ENCODE measurements around the gene RXYLT1. TPM values are rescaled to one million over a fixed set of nuclear protein-coding genes. Genes with fewer than 3 reads are reported as not detected.

The RXYLT1 gene
- polyA plus RNA-seq, 1 donor from 2014 or later: 30.5 TPM

GRCh38 chr12:63809566-63809965 lies 29.9 kb downstream of the RXYLT1 start:
- Histone ChIP-seq H3K9me3 (ENCODE audit: low read length) (no peaks in the 10 kb centered on the region), H3K27ac (ENCODE audit: low read length) (no peak overlapping the region), H3K79me2 (replicated peaks; ENCODE audit: insufficient read depth, low read length) (no peaks in the 10 kb centered on the region), H4K20me1 (ENCODE audit: insufficient read depth) (no peaks in the 10 kb centered on the region), H2AFZ (ENCODE audit: low read depth, low read length) (no peak overlapping the region), H3K27me3 (ENCODE audit: insufficient read depth, low read depth, low read length) (no peaks in the 10 kb centered on the region), H3F3A (ENCODE audit: insufficient read depth, low read length, poor library complexity, severe bottlenecking) (no peaks in the 10 kb centered on the region), H3K36me3 (ENCODE audit: insufficient read depth, low read length) (no peaks in the 10 kb centered on the region), H3K9ac (ENCODE audit: low read length) (no peak overlapping the region), H3K4me3 (ENCODE audit: low read length) (no peak overlapping the region), H3K9me2 (ENCODE audit: insufficient read depth, low read length) (no peaks in the 10 kb centered on the region), H3K4me2 (ENCODE audit: low read length) (no peak overlapping the region)
- TF ChIP-seq SMC3 (conservative IDR thresholded peaks at IDR 0.05; ENCODE audit: poor library complexity) (no peak), POLR2AphosphoS5 (IDR thresholded peaks at IDR 0.05) (no peak), RAD21 (conservative IDR thresholded peaks at IDR 0.05) (no peak), EP300 (conservative IDR thresholded peaks at IDR 0.05; ENCODE audit: poor library complexity, severe bottlenecking) (no peak), CTCF (IDR thresholded peaks at IDR 0.05; ENCODE audit: poor library complexity, severe bottlenecking) (no peak)
- TF ChIP-seq, protein P1, sequence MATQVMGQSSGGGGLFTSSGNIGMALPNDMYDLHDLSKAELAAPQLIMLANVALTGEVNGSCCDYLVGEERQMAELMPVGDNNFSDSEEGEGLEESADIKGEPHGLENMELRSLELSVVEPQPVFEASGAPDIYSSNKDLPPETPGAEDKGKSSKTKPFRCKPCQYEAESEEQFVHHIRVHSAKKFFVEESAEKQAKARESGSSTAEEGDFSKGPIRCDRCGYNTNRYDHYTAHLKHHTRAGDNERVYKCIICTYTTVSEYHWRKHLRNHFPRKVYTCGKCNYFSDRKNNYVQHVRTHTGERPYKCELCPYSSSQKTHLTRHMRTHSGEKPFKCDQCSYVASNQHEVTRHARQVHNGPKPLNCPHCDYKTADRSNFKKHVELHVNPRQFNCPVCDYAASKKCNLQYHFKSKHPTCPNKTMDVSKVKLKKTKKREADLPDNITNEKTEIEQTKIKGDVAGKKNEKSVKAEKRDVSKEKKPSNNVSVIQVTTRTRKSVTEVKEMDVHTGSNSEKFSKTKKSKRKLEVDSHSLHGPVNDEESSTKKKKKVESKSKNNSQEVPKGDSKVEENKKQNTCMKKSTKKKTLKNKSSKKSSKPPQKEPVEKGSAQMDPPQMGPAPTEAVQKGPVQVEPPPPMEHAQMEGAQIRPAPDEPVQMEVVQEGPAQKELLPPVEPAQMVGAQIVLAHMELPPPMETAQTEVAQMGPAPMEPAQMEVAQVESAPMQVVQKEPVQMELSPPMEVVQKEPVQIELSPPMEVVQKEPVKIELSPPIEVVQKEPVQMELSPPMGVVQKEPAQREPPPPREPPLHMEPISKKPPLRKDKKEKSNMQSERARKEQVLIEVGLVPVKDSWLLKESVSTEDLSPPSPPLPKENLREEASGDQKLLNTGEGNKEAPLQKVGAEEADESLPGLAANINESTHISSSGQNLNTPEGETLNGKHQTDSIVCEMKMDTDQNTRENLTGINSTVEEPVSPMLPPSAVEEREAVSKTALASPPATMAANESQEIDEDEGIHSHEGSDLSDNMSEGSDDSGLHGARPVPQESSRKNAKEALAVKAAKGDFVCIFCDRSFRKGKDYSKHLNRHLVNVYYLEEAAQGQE (IDR thresholded peaks at IDR 0.05; ENCODE audit: borderline replicate concordance): no peak

DNA sequence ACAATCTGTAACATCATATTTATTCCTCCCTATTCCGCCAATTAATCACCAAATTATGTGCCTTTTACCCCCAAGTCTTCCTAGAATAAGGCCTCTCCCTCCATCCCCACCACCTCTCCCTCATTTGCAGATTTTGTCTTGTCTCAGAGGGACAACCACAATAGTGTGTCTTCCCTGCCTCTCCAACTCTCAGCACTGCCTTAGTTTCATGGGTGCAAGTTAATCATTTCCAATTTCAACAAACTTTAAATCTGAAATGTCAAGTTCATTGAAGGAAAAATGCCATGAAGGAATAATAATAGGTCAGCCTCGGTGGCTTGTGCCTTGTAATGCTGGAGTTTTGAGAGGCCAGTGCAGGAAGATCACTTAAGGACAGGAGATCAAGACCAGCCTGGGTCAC lies 31.6 kb downstream of the RXYLT1 start:
- Histone ChIP-seq H2AFZ (ENCODE audit: low read depth, low read length) (no peak overlapping the region), H3K36me3 (ENCODE audit: insufficient read depth, low read length) (no peaks in the 10 kb centered on the region), H3K27me3 (ENCODE audit: insufficient read depth, low read depth, low read length) (no peaks in the 10 kb centered on the region), H3K9me2 (ENCODE audit: insufficient read depth, low read length) (no peaks in the 10 kb centered on the region), H3F3A (ENCODE audit: insufficient read depth, low read length, poor library complexity, severe bottlenecking) (no peaks in the 10 kb centered on the region), H3K9ac (ENCODE audit: low read length) (no peak overlapping the region), H3K4me3 (ENCODE audit: low read length) (no peak overlapping the region), H4K20me1 (ENCODE audit: insufficient read depth) (no peaks in the 10 kb centered on the region), H3K79me2 (replicated peaks; ENCODE audit: insufficient read depth, low read length) (no peaks in the 10 kb centered on the region), H3K27ac (ENCODE audit: low read length) (no peak overlapping the region), H3K4me2 (ENCODE audit: low read length) (no peak overlapping the region), H3K9me3 (ENCODE audit: low read length) (no peaks in the 10 kb centered on the region)
- no peak for TF ChIP-seq SMC3 (conservative IDR thresholded peaks at IDR 0.05; ENCODE audit: poor library complexity)
- TF ChIP-seq POLR2AphosphoS5 (IDR thresholded peaks at IDR 0.05): no peak
- no peak for TF ChIP-seq MXI1 (conservative IDR thresholded peaks at IDR 0.05; ENCODE audit: poor library complexity, severe bottlenecking)
- TF ChIP-seq EP300 (conservative IDR thresholded peaks at IDR 0.05; ENCODE audit: poor library complexity, severe bottlenecking): no peak
- TF ChIP-seq RAD21 (conservative IDR thresholded peaks at IDR 0.05): no peak
- no peak for TF ChIP-seq CTCF (IDR thresholded peaks at IDR 0.05; ENCODE audit: poor library complexity, severe bottlenecking)
- TF ChIP-seq, protein P1 (IDR thresholded peaks at IDR 0.05; ENCODE audit: borderline replicate concordance): no peak
- no peak for TF ChIP-seq TAF1 (IDR thresholded peaks at IDR 0.05; ENCODE audit: low read depth)
- no peak for TF ChIP-seq EZH2 (IDR thresholded peaks at IDR 0.05; ENCODE audit: borderline replicate concordance, insufficient read depth, low read length, poor library complexity, severe bottlenecking)
